ENCODE data around the gene LMNB1. TPM values are rescaled to one million over a fixed set of nuclear protein-coding genes. Genes with fewer than 3 reads are reported as not detected.

The LMNB1 gene
- polyA plus RNA-seq, 4 donors: 3.1 to 55.3 (median 27.4) TPM

DNA sequence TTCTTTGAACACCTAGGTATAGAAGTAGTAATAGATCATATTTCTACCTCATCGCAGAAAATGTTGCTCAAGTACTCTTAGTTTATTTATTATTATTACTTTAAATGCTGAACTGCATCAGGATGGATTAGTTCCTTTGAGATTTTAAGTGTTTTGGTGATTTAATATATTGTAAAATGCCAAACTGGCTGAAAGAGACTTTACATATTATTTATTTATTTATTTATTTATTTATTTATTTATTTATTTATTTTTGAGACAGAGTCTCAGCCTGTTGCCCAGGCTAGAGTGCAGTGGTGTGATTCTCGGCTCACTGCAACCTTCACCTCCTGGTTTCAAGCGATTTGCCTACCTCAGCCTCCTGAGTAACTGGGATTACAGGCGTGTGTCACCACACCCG is 42.3 kb downstream of the LMNB1 start:
- FAIRE-seq (no peak), DNase-seq (no peak)
- no peak overlapping the region for H3K4me3 ChIP-seq (ENCODE audit: low read depth in 1 of 3, low read length in 3 of 3)
- H3K4me1 ChIP-seq (ENCODE audit: control insufficient read depth in 3 of 3, insufficient read depth in 2 of 3, low read depth in 1 of 3, low read length in 2 of 3): no peaks in the 10 kb centered on the region
- WGBS, 3 donors: 97 to 98% (median 97%) methylated on average over 5 of the region's 5 CpGs
- no peak overlapping the region for H3K27ac ChIP-seq (ENCODE audit: low read depth in 1 of 3, low read length in 2 of 3)
- H3K9me3 ChIP-seq (ENCODE audit: control insufficient read depth in 2 of 2, insufficient read depth in 1 of 2, low read depth in 1 of 2, low read length in 1 of 2): no peaks in the 10 kb centered on the region
- H3K36me3 ChIP-seq (ENCODE audit: control insufficient read depth in 3 of 3, insufficient read depth in 2 of 3, low read depth in 1 of 3, low read length in 3 of 3): peaks cover 0 to 20% (median 2%) of the 10 kb centered on the region in 3 donors
- H3K27me3 ChIP-seq (ENCODE audit: control insufficient read depth in 3 of 3, insufficient read depth in 3 of 3, low read length in 3 of 3): no peaks in the 10 kb centered on the region

- Histone ChIP-seq H3K4me3 (ENCODE audit: low read depth in 1 of 3, low read length in 3 of 3) (no peak overlapping the region), H3K27me3 (ENCODE audit: control insufficient read depth in 3 of 3, insufficient read depth in 3 of 3, low read length in 3 of 3) (no peaks in the 10 kb centered on the region), H3K27ac (ENCODE audit: low read depth in 1 of 3, low read length in 2 of 3) (no peak overlapping the region), H3K4me1 (ENCODE audit: control insufficient read depth in 3 of 3, insufficient read depth in 2 of 3, low read depth in 1 of 3, low read length in 2 of 3) (no peaks in the 10 kb centered on the region), H3K9me3 (ENCODE audit: control insufficient read depth in 2 of 2, insufficient read depth in 1 of 2, low read depth in 1 of 2, low read length in 1 of 2) (no peaks in the 10 kb centered on the region), H3K36me3 (ENCODE audit: control insufficient read depth in 3 of 3, insufficient read depth in 2 of 3, low read depth in 1 of 3, low read length in 3 of 3) (peaks cover 0 to 26% (median 7%) of the 10 kb centered on the region in 3 donors)
- no peak for DNase-seq
- no peak for FAIRE-seq
- 65 to 82% (median 81%) methylated on average over 3 of the region's 3 CpGs for WGBS, 3 donors
Measured at GRCh38 chr5:126826619-126827215, 49.8 kb downstream of the LMNB1 start.

GRCh38 chr5:126829098-126829497 is 52.2 kb downstream of the LMNB1 start:
- Histone ChIP-seq H3K27ac (ENCODE audit: low read depth in 1 of 3, low read length in 2 of 3) (no peak overlapping the region), H3K4me1 (ENCODE audit: control insufficient read depth in 3 of 3, insufficient read depth in 2 of 3, low read depth in 1 of 3, low read length in 2 of 3) (no peaks in the 10 kb centered on the region), H3K27me3 (ENCODE audit: control insufficient read depth in 3 of 3, insufficient read depth in 3 of 3, low read length in 3 of 3) (no peaks in the 10 kb centered on the region), H3K4me3 (ENCODE audit: low read depth in 1 of 3, low read length in 3 of 3) (no peak overlapping the region), H3K36me3 (ENCODE audit: control insufficient read depth in 3 of 3, insufficient read depth in 2 of 3, low read depth in 1 of 3, low read length in 3 of 3) (peaks cover 0 to 29% (median 7%) of the 10 kb centered on the region in 3 donors), H3K9me3 (ENCODE audit: control insufficient read depth in 2 of 2, insufficient read depth in 1 of 2, low read depth in 1 of 2, low read length in 1 of 2) (no peaks in the 10 kb centered on the region)
- 91 to 94% (median 93%) methylated on average over 5 of the region's 5 CpGs for WGBS, 3 donors
- FAIRE-seq (no peak), DNase-seq (no peak)

- Histone ChIP-seq H3K27me3 (ENCODE audit: control insufficient read depth in 3 of 3, insufficient read depth in 3 of 3, low read length in 3 of 3) (no peaks in the 10 kb centered on the region), H3K4me1 (ENCODE audit: control insufficient read depth in 3 of 3, insufficient read depth in 2 of 3, low read depth in 1 of 3, low read length in 2 of 3) (no peaks in the 10 kb centered on the region), H3K9me3 (ENCODE audit: control insufficient read depth in 2 of 2, insufficient read depth in 1 of 2, low read depth in 1 of 2, low read length in 1 of 2) (no peaks in the 10 kb centered on the region), H3K36me3 (ENCODE audit: control insufficient read depth in 3 of 3, insufficient read depth in 2 of 3, low read depth in 1 of 3, low read length in 3 of 3) (peaks cover 0 to 32% (median 7%) of the 10 kb centered on the region in 3 donors), H3K27ac (ENCODE audit: low read depth in 1 of 3, low read length in 2 of 3) (no peak overlapping the region), H3K4me3 (ENCODE audit: low read depth in 1 of 3, low read length in 3 of 3) (no peak overlapping the region)
- DNase-seq (no peak), FAIRE-seq (no peak)
- 85 to 97% (median 94%) methylated on average over 5 of the region's 5 CpGs for whole genome bisulfite sequencing, 3 donors
Measured at GRCh38 chr5:126830061-126830460, 53.1 kb downstream of the LMNB1 start.

DNA sequence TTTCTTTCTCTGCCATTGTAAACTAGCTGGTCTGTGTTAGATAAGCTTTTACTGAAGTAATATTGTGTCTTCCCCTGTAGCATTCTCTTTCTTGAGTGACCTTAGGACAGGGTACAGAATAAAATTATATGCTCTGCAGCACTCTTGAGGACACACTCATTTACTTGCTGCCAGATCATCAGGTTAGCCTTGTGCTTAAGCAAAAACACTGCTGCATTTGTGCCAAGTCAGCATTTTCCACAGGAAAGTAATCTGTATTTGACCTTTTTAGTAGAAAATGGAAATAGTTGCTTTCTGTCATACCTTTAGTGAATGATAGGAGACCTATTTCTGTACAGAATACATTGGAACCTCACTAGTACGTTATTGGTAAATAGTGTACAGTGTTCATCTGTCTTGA is 54.2 kb downstream of the LMNB1 start:
- FAIRE-seq (no peak), DNase-seq (peak in 1 of 2 donors; percentile 45)
- Histone ChIP-seq H3K9me3 (ENCODE audit: control insufficient read depth in 2 of 2, insufficient read depth in 1 of 2, low read depth in 1 of 2, low read length in 1 of 2) (no peaks in the 10 kb centered on the region), H3K27me3 (ENCODE audit: control insufficient read depth in 3 of 3, insufficient read depth in 3 of 3, low read length in 3 of 3) (no peaks in the 10 kb centered on the region), H3K36me3 (ENCODE audit: control insufficient read depth in 3 of 3, insufficient read depth in 2 of 3, low read depth in 1 of 3, low read length in 3 of 3) (peaks cover 0 to 33% (median 7%) of the 10 kb centered on the region in 3 donors), H3K4me3 (ENCODE audit: low read depth in 1 of 3, low read length in 3 of 3) (no peak overlapping the region), H3K4me1 (ENCODE audit: control insufficient read depth in 3 of 3, insufficient read depth in 2 of 3, low read depth in 1 of 3, low read length in 2 of 3) (no peaks in the 10 kb centered on the region), H3K27ac (ENCODE audit: low read depth in 1 of 3, low read length in 2 of 3) (no peak overlapping the region)
- WGBS, 3 donors: 89 to 96% (median 94%) methylated on average over 1 of the region's 1 CpG

DNA sequence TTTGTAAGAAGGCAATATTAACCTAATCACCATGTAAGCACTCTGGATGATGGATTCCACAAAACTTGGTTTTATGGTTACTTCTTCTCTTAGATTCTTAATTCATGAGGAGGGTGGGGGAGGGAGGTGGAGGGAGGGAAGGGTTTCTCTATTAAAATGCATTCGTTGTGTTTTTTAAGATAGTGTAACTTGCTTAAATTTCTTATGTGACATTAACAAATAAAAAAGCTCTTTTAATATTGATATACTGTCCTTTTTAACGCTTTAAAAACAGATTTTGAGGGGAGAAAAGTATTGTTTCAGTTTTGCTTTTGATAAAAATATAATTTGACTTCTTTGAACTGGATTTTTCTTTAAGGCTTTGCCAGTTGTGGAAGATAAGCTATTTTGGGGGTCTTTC is 59.8 kb downstream of the LMNB1 start:
- Histone ChIP-seq H3K27me3 (ENCODE audit: control insufficient read depth in 3 of 3, insufficient read depth in 3 of 3, low read length in 3 of 3) (no peaks in the 10 kb centered on the region), H3K4me3 (ENCODE audit: low read depth in 1 of 3, low read length in 3 of 3) (no peak overlapping the region), H3K4me1 (ENCODE audit: control insufficient read depth in 3 of 3, insufficient read depth in 2 of 3, low read depth in 1 of 3, low read length in 2 of 3) (no peaks in the 10 kb centered on the region), H3K36me3 (ENCODE audit: control insufficient read depth in 3 of 3, insufficient read depth in 2 of 3, low read depth in 1 of 3, low read length in 3 of 3) (peaks cover 0 to 14% (median 0%) of the 10 kb centered on the region in 3 donors), H3K9me3 (ENCODE audit: control insufficient read depth in 2 of 2, insufficient read depth in 1 of 2, low read depth in 1 of 2, low read length in 1 of 2) (no peaks in the 10 kb centered on the region), H3K27ac (ENCODE audit: low read depth in 1 of 3, low read length in 2 of 3) (no peak overlapping the region)
- WGBS, 3 donors: 90 to 94% (median 91%) methylated on average over 2 of the region's 2 CpGs
- FAIRE-seq: no peak
- DNase-seq: no peak

- 96 to 98% (median 97%) methylated on average over 4 of the region's 4 CpGs for WGBS, 3 donors
- H3K4me3 ChIP-seq (ENCODE audit: low read depth in 1 of 3, low read length in 3 of 3): no peak overlapping the region
- no peaks in the 10 kb centered on the region for H3K27me3 ChIP-seq (ENCODE audit: control insufficient read depth in 3 of 3, insufficient read depth in 3 of 3, low read length in 3 of 3)
- no peak for DNase-seq
- no peak for FAIRE-seq
- no peak overlapping the region for H3K27ac ChIP-seq (ENCODE audit: low read depth in 1 of 3, low read length in 2 of 3)
- H3K9me3 ChIP-seq (ENCODE audit: control insufficient read depth in 2 of 2, insufficient read depth in 1 of 2, low read depth in 1 of 2, low read length in 1 of 2): no peaks in the 10 kb centered on the region
- no peaks in the 10 kb centered on the region for H3K4me1 ChIP-seq (ENCODE audit: control insufficient read depth in 3 of 3, insufficient read depth in 2 of 3, low read depth in 1 of 3, low read length in 2 of 3)
- peaks cover 0 to 13% (median 0%) of the 10 kb centered on the region in 3 donors for H3K36me3 ChIP-seq (ENCODE audit: control insufficient read depth in 3 of 3, insufficient read depth in 2 of 3, low read depth in 1 of 3, low read length in 3 of 3)
Measured at GRCh38 chr5:126837242-126837641, 60.3 kb downstream of the LMNB1 start.

- WGBS, 3 donors: 85 to 88% (median 87%) methylated on average over 7 of the region's 7 CpGs
- no peaks in the 10 kb centered on the region for H3K27me3 ChIP-seq (ENCODE audit: control insufficient read depth in 3 of 3, insufficient read depth in 3 of 3, low read length in 3 of 3)
- no peak for FAIRE-seq
- H3K36me3 ChIP-seq (ENCODE audit: control insufficient read depth in 3 of 3, insufficient read depth in 2 of 3, low read depth in 1 of 3, low read length in 3 of 3): peaks cover 0 to 10% (median 0%) of the 10 kb centered on the region in 3 donors
- H3K27ac ChIP-seq (ENCODE audit: low read depth in 1 of 3, low read length in 2 of 3): no peak overlapping the region
- no peaks in the 10 kb centered on the region for H3K4me1 ChIP-seq (ENCODE audit: control insufficient read depth in 3 of 3, insufficient read depth in 2 of 3, low read depth in 1 of 3, low read length in 2 of 3)
- DNase-seq: peak in 1 of 2 donors; percentile 18
- H3K9me3 ChIP-seq (ENCODE audit: control insufficient read depth in 2 of 2, insufficient read depth in 1 of 2, low read depth in 1 of 2, low read length in 1 of 2): no peaks in the 10 kb centered on the region
- no peak overlapping the region for H3K4me3 ChIP-seq (ENCODE audit: low read depth in 1 of 3, low read length in 3 of 3)
Measured at GRCh38 chr5:126837906-126838539, 61.1 kb downstream of the LMNB1 start.
